Neural cell (in vitro differentiated cells): ENCODE results near the gene KLK10. TPM values are rescaled to one million over a fixed set of nuclear protein-coding genes. Genes with fewer than 3 reads are reported as not detected.

Experiments used
- H2AFZ ChIP-seq: fragments of 200-600, 300-800 bp; sonication (generic), shearing (Covaris generic); 2 replicates; pipeline ENCODE4 v1.6.0; 2014; ENCODE audit warnings: low read depth, mild to moderate bottlenecking, antibody characterized with exemption, low read length, moderate library complexity
- H3F3A ChIP-seq: fragments of 200-600 bp; shearing (Covaris generic); 2 replicates; pipeline ENCODE4 v1.6.1; 2016; ENCODE audit warnings: mild to moderate bottlenecking, moderate library complexity, mixed read lengths, antibody characterized with exemption, low read length; ENCODE audit not compliant: insufficient read depth, poor library complexity, severe bottlenecking
- H3K27ac ChIP-seq: fragments of 200-600, 300-800 bp; sonication (generic), shearing (Covaris generic); 2 replicates; pipeline ENCODE4 v1.5.1; 2014; ENCODE audit warnings: mild to moderate bottlenecking, low read length, moderate library complexity
- H3K27me3 ChIP-seq: fragments of 300-800, 200-600 bp; sonication (generic), shearing (Covaris generic); 2 replicates; pipeline ENCODE4 v1.6.0; 2014; ENCODE audit warnings: mild to moderate bottlenecking, low read depth, low read length, moderate library complexity; ENCODE audit not compliant: insufficient read depth
- H3K36me3 ChIP-seq: fragments of 300-800, 200-600 bp; sonication (generic), shearing (Covaris generic); 2 replicates; pipeline ENCODE4 v1.5.1; 2014; ENCODE audit warnings: mild to moderate bottlenecking, antibody characterized with exemption, low read length, moderate library complexity; ENCODE audit not compliant: insufficient read depth
- H3K4me2 ChIP-seq: fragments of 300-800, 200-600 bp; sonication (generic), shearing (Covaris generic); 2 replicates; pipeline ENCODE4 v1.6.0; 2014; ENCODE audit warnings: mild to moderate bottlenecking, low read length
- H3K4me3 ChIP-seq: fragments of 300-800, 200-600 bp; sonication (generic), shearing (Covaris generic); 2 replicates; pipeline ENCODE4 v1.5.1; 2014; ENCODE audit warnings: mild to moderate bottlenecking, low read length, moderate library complexity
- H3K79me2 ChIP-seq: fragments of 200-600 bp; shearing (Covaris generic); replicated peaks from 2 replicates; pipeline ENCODE4 v1.6.0; 2014; ENCODE audit warnings: mild to moderate bottlenecking, low read length, moderate library complexity; ENCODE audit not compliant: insufficient read depth
- H3K9ac ChIP-seq: fragments of 300-800, 200-600 bp; sonication (generic), shearing (Covaris generic); 2 replicates; pipeline ENCODE4 v1.6.1; 2016; ENCODE audit warnings: mild to moderate bottlenecking, low read length, mixed read lengths
- H3K9me2 ChIP-seq: fragments of 200-600 bp; shearing (Covaris generic); 2 replicates; pipeline ENCODE4 v1.6.1; 2016; ENCODE audit warnings: mild to moderate bottlenecking, low read length, mixed read lengths; ENCODE audit not compliant: insufficient read depth
- H3K9me3 ChIP-seq: fragments of 200-600, 300-800 bp; sonication (generic), shearing (Covaris generic); 2 replicates; pipeline ENCODE4 v1.6.1; 2016; ENCODE audit warnings: mild to moderate bottlenecking, mixed run types, low read length, moderate library complexity, mixed read lengths
- H4K20me1 ChIP-seq: fragments of 200-600 bp; shearing (Covaris generic); 2 replicates; pipeline ENCODE4 v1.6.1; 2016; ENCODE audit warnings: mild to moderate bottlenecking, mixed run types; ENCODE audit not compliant: insufficient read depth
- EP300 ChIP-seq: fragments of 450-650 bp; conservative IDR thresholded peaks from 2 replicates; pipeline ENCODE4 v1.6.1; 2014; ENCODE audit warnings: antibody characterized with exemption, mild to moderate bottlenecking, moderate library complexity; ENCODE audit not compliant: poor library complexity, severe bottlenecking
- EZH2 ChIP-seq: fragments of 200-600, 300-800 bp; shearing (Covaris generic), sonication (generic); IDR thresholded peaks from 2 replicates; pipeline ENCODE4 v1.6.1; 2014; ENCODE audit warnings: antibody characterized with exemption, low read length, borderline replicate concordance, mild to moderate bottlenecking; ENCODE audit not compliant: insufficient read depth, poor library complexity, severe bottlenecking
- MXI1 ChIP-seq: fragments of 450-650 bp; conservative IDR thresholded peaks from 2 replicates; pipeline ENCODE4 v1.6.1; 2014; ENCODE audit warnings: antibody characterized with exemption, mild to moderate bottlenecking; ENCODE audit not compliant: poor library complexity, severe bottlenecking
- POLR2AphosphoS5 ChIP-seq: IDR thresholded peaks from 2 replicates; pipeline ENCODE4 v1.6.1; 2012
- RAD21 ChIP-seq: fragments of 450-650 bp; conservative IDR thresholded peaks from 2 replicates; pipeline ENCODE4 v1.6.1; 2014; ENCODE audit warnings: antibody characterized with exemption, mild to moderate bottlenecking, moderate library complexity
- SMC3 ChIP-seq: fragments of 450-650 bp; conservative IDR thresholded peaks from 2 replicates; pipeline ENCODE4 v1.6.1; 2014; ENCODE audit warnings: antibody characterized with exemption, mild to moderate bottlenecking, moderate library complexity; ENCODE audit not compliant: poor library complexity
- TAF1 ChIP-seq: IDR thresholded peaks from 2 replicates; pipeline ENCODE4 v1.6.1; 2012; ENCODE audit warnings: low read depth
- polyA plus RNA-seq: library from polyadenylated mRNA; depleted of rRNA; stranded (reverse); fragments of >200 nt; gene quantifications from 2 replicates; pipeline ENCODE4 v1.2.3, GENCODE V29; 2014
- TF ChIP-seq, protein P1 (sequence below): IDR thresholded peaks from 2 replicates; pipeline ENCODE4 v1.6.1; 2012; ENCODE audit warnings: borderline replicate concordance
- TF ChIP-seq, protein P2 (sequence below): fragments of 450-650 bp; IDR thresholded peaks from 2 replicates; pipeline ENCODE4 v1.5.1; 2014; ENCODE audit warnings: antibody characterized with exemption, mild to moderate bottlenecking, moderate library complexity; ENCODE audit not compliant: poor library complexity, severe bottlenecking

Gene KLK10
- polyA plus RNA-seq, 1 donor from 2014 or later: 0.73 TPM

DNA sequence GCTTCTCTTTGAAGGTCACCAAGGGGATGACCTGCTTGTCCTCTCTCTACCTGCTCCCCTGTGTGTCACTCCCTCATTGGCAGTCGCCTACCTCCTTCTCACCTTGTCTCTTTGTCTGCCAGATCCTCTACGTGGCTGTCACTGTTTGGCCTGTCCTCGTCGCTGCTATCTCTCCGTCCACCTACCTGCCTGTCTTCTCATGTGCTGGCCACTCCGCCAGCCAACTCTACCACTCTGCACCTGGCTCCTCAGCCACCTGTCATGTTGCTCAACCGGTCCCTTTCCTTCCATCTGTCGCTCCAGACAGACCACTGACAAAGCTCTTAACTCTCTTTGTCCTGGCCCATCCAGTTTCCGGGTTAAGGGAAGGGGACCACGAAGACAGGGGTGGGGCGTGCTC, 15.2 kb upstream of the KLK10 start, which contains the start of gene KLK12:
Gene KLK12 (minus strand): TSS at position 299 of the 400 bp plus-strand sequence. CDS start 381 bp downstream, outside the sequence.
- TF ChIP-seq, protein P1, sequence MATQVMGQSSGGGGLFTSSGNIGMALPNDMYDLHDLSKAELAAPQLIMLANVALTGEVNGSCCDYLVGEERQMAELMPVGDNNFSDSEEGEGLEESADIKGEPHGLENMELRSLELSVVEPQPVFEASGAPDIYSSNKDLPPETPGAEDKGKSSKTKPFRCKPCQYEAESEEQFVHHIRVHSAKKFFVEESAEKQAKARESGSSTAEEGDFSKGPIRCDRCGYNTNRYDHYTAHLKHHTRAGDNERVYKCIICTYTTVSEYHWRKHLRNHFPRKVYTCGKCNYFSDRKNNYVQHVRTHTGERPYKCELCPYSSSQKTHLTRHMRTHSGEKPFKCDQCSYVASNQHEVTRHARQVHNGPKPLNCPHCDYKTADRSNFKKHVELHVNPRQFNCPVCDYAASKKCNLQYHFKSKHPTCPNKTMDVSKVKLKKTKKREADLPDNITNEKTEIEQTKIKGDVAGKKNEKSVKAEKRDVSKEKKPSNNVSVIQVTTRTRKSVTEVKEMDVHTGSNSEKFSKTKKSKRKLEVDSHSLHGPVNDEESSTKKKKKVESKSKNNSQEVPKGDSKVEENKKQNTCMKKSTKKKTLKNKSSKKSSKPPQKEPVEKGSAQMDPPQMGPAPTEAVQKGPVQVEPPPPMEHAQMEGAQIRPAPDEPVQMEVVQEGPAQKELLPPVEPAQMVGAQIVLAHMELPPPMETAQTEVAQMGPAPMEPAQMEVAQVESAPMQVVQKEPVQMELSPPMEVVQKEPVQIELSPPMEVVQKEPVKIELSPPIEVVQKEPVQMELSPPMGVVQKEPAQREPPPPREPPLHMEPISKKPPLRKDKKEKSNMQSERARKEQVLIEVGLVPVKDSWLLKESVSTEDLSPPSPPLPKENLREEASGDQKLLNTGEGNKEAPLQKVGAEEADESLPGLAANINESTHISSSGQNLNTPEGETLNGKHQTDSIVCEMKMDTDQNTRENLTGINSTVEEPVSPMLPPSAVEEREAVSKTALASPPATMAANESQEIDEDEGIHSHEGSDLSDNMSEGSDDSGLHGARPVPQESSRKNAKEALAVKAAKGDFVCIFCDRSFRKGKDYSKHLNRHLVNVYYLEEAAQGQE: no peak
- TF ChIP-seq, protein P2, sequence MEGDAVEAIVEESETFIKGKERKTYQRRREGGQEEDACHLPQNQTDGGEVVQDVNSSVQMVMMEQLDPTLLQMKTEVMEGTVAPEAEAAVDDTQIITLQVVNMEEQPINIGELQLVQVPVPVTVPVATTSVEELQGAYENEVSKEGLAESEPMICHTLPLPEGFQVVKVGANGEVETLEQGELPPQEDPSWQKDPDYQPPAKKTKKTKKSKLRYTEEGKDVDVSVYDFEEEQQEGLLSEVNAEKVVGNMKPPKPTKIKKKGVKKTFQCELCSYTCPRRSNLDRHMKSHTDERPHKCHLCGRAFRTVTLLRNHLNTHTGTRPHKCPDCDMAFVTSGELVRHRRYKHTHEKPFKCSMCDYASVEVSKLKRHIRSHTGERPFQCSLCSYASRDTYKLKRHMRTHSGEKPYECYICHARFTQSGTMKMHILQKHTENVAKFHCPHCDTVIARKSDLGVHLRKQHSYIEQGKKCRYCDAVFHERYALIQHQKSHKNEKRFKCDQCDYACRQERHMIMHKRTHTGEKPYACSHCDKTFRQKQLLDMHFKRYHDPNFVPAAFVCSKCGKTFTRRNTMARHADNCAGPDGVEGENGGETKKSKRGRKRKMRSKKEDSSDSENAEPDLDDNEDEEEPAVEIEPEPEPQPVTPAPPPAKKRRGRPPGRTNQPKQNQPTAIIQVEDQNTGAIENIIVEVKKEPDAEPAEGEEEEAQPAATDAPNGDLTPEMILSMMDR: no peak
- TF ChIP-seq EP300 (no peak), SMC3 (no peak), RAD21 (no peak), TAF1 (no peak), POLR2AphosphoS5 (no peak), EZH2 (no peak), MXI1 (no peak)
- no peak within 1 kb of the TSS for H2AFZ ChIP-seq
- H3K9ac ChIP-seq: no peak within 1 kb of the TSS
- H3K9me3 ChIP-seq: no peaks in the 10 kb centered on the region
- H3K27me3 ChIP-seq: no peaks in the 10 kb centered on the region
- no peaks in the 10 kb centered on the region for H3F3A ChIP-seq
- no peaks in the 10 kb centered on the region for H3K9me2 ChIP-seq
- no peaks in the 10 kb centered on the region for H3K36me3 ChIP-seq
- no peak within 1 kb of the TSS for H3K27ac ChIP-seq
- no peak within 1 kb of the TSS for H3K4me2 ChIP-seq
- no peak within 1 kb of the TSS for H3K4me3 ChIP-seq
- no peaks in the 10 kb centered on the region for H3K79me2 ChIP-seq
- H4K20me1 ChIP-seq: no peaks in the 10 kb centered on the region

DNA sequence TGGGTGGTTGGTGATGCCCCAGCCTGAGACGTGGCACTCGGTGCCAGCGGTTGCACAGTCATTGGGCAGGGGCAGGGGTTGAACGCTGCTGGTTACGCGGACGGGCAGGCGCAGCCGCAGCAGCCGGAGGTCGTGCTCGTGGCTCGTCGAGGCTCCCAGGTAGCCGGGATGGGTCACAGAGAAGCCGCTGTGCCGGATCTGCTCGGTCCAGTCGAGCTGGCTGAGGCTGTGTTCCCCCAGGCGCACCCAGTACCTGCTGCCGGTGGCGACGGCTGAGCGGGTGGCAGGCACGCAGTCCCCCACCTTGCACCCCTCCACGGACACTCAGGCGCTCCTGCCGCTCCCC, 12.3 kb upstream of the KLK10 start:
- Histone ChIP-seq H3K79me2 (no peaks in the 10 kb centered on the region), H3K4me2 (no peak overlapping the region), H3K36me3 (no peaks in the 10 kb centered on the region), H2AFZ (no peak overlapping the region), H3K9me3 (no peaks in the 10 kb centered on the region), H4K20me1 (no peaks in the 10 kb centered on the region), H3K27me3 (no peaks in the 10 kb centered on the region), H3K9me2 (no peaks in the 10 kb centered on the region), H3K9ac (no peak overlapping the region), H3K27ac (no peak overlapping the region), H3K4me3 (no peak overlapping the region), H3F3A (no peaks in the 10 kb centered on the region)
- TF ChIP-seq SMC3: no peak
- no peak for TF ChIP-seq EZH2
- TF ChIP-seq, protein P2: no peak
- no peak for TF ChIP-seq POLR2AphosphoS5
- TF ChIP-seq EP300: no peak
- no peak for TF ChIP-seq MXI1
- TF ChIP-seq, protein P1: no peak
- TF ChIP-seq TAF1: no peak
- no peak for TF ChIP-seq RAD21
